GM13976 (cell line): ENCODE results near the gene PDE4D.

ENCODE experiments used
- DNase-seq: peaks from one replicate; pipeline ENCODE4 v3.0.0; 2012; ENCODE audit warnings: low spot score
- CTCF ChIP-seq: IDR thresholded peaks from 2 replicates; pipeline ENCODE4 v1.5.1; 2012; ENCODE audit warnings: borderline replicate concordance, mild to moderate bottlenecking; ENCODE audit not compliant: insufficient read depth; ENCODE audit errors: extremely low read depth, missing control alignments, control extremely low read depth
- in situ Hi-C: fragments of 300-500 bp; cut with MboI; formaldehyde crosslinking; loops from one replicate; pipeline ENCODE4 v1.12.0; 2022; ENCODE audit warnings: low sequenced_read_pairs, mixed read lengths, inconsistent platforms; ENCODE audit not compliant: unreplicated experiment

PDE4D gene

GRCh38 chr5:59782856-59783255 is 110.7 kb downstream of the PDE4D start:
- in situ Hi-C loops, result no loop called here
- TF ChIP-seq CTCF, result no peak
- no peak for DNase-seq

- DNase-seq, result no peak
- in situ Hi-C loops, result no loop called here
- TF ChIP-seq CTCF, result no peak
These were observed 114.1 kb downstream of the PDE4D start for GRCh38 chr5:59779453-59779852.

GRCh38 chr5:59777028-59777427 is 116.5 kb downstream of the PDE4D start:
- DNase-seq, result no peak
- in situ Hi-C loops, result no loop called here
- no peak for TF ChIP-seq CTCF

- DNase-seq, result no peak
- in situ Hi-C loops, result no loop called here
- TF ChIP-seq CTCF, result no peak
These were observed 120.2 kb downstream of the PDE4D start for GRCh38 chr5:59773294-59773693.

GRCh38 chr5:59772757-59773156 is 120.8 kb downstream of the PDE4D start:
- TF ChIP-seq CTCF, result no peak
- in situ Hi-C loops, result no loop called here
- no peak for DNase-seq

GRCh38 chr5:59772206-59772605 is 121.3 kb downstream of the PDE4D start:
- TF ChIP-seq CTCF, result no peak
- in situ Hi-C loops, result no loop called here
- DNase-seq, result no peak

GRCh38 chr5:59770953-59771352 is 122.6 kb downstream of the PDE4D start:
- no peak for DNase-seq
- TF ChIP-seq CTCF, result no peak
- in situ Hi-C loops, result no loop called here
